Measurements from ENCODE around the gene ABO. TPM values are rescaled to one million over a fixed set of nuclear protein-coding genes. Genes with fewer than 3 reads are reported as not detected.

Gene ABO
- total RNA-seq, 1 donor from 2014 or later = 2.5 TPM

- no peak for DNase-seq (ENCODE audit: low read depth)
- no peak for TF ChIP-seq CTCF (conservative IDR thresholded peaks at IDR 0.05; ENCODE audit: low read depth, low read length)
- H3K4me3 ChIP-seq (ENCODE audit: low read depth, low read length) = no peak overlapping the region
Observed at GRCh38 chr9:133277467-133277866, 2.5 kb upstream of the ABO start.

- TF ChIP-seq CTCF (conservative IDR thresholded peaks at IDR 0.05; ENCODE audit: low read depth, low read length) = no peak
- no peak for DNase-seq (ENCODE audit: low read depth)
- no peak overlapping the region for H3K4me3 ChIP-seq (ENCODE audit: low read depth, low read length)
Observed at GRCh38 chr9:133276923-133277322, 1.9 kb upstream of the ABO start.

GRCh38 chr9:133276001-133276884 is 1.2 kb upstream of the ABO start:
- no peak for DNase-seq (ENCODE audit: low read depth)
- no peak for TF ChIP-seq CTCF (conservative IDR thresholded peaks at IDR 0.05; ENCODE audit: low read depth, low read length)
- peak overlapping the region; percentile 64 for H3K4me3 ChIP-seq (ENCODE audit: low read depth, low read length)

GRCh38 chr9:133274236-133275104 is 531 bp downstream of the ABO start:
- H3K4me3 ChIP-seq (ENCODE audit: low read depth, low read length) = peak overlapping the region; percentile 64

DNA sequence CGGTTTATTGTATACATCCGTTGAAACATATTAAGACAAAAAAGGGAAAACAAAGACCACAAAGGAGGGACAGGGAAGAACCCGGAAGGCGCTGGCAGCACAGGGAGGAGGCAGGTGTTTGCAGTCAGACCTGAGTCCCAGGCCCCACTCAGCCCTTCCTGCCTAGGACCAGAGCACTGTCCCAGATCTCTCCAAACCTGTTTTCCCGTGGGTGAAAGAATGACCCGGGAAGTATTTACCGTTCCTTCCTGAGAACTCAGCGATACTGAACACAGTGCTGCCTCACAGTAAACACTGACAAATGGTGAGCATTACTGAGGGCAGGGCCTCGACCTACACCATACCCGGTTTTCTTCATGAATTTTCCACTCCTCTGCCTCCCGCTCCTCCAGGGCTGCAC is 1.2 kb downstream of the ABO start:
- no peak for DNase-seq (ENCODE audit: low read depth)
- no peak for TF ChIP-seq CTCF (conservative IDR thresholded peaks at IDR 0.05; ENCODE audit: low read depth, low read length)
- H3K4me3 ChIP-seq (ENCODE audit: low read depth, low read length) = peak overlapping the region; percentile 64

More at GRCh38 chr9:133274236-133275104, 531 bp downstream of the ABO start:
- TF ChIP-seq CTCF (conservative IDR thresholded peaks at IDR 0.05; ENCODE audit: low read depth, low read length) = no peak
- no peak for DNase-seq (ENCODE audit: low read depth)

DNA sequence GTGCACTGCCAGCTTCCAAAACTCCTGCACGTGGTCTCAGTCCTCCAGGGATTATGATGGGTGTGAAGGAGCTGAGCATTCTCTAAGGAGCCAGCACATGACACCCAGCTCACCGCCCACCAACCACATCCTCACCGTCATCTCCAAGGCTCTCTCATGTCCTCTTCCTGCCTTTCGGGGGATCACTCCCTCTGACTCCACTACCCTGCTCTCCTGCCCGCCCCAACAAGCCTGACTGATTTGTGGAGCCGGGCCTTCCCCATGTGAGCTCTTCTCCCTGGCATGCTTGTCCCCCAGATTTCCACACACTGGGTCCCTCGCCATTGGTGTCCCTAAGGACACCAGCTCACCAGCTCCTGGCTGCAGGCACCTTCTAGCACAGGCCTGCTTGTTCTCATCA is 1.9 kb downstream of the ABO start:
- no peak for TF ChIP-seq CTCF (conservative IDR thresholded peaks at IDR 0.05; ENCODE audit: low read depth, low read length)

More for the DNA sequence above, 1.9 kb downstream of the ABO start:
- H3K4me3 ChIP-seq (ENCODE audit: low read depth, low read length) = no peak overlapping the region
- no peak for DNase-seq (ENCODE audit: low read depth)

All from epithelial cell of proximal tubule (primary cell).